Measurements from ENCODE around the gene PPIL1. TPM values are rescaled to one million over a fixed set of nuclear protein-coding genes. Genes with fewer than 3 reads are reported as not detected.

Gene PPIL1
- total RNA-seq, 3 donors from 2014 or later, result 7.2 to 14.2 (median 10.5) TPM

DNA sequence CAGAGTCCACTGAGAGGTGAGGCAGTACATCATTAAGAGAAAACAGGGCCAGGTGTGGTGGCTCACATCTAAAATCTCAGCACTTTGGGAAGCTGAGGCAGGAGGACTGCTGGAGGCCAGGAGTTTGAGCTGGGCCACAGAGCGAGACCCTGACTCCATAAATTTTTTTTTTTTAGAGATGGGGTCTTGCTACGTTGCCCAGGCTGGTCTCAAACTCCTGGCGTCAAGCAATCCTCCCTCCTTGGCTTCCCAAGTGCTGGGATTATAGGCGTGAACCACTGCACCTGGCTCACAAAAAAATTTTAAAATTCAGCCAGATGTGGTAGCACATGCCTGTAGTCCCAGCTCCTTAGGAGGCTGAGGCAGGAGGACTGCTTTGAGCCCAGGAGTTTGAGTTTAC, 17.3 kb downstream of the PPIL1 start:
- ATAC-seq (no peak), DNase-seq (no peak)
- no peaks in the 10 kb centered on the region for H3K9me3 ChIP-seq
- H3K36me3 ChIP-seq (ENCODE audit: low read depth), result no peaks in the 10 kb centered on the region
- no peaks in the 10 kb centered on the region for H3K4me1 ChIP-seq (ENCODE audit: low read depth)
- TF ChIP-seq, protein P1, sequence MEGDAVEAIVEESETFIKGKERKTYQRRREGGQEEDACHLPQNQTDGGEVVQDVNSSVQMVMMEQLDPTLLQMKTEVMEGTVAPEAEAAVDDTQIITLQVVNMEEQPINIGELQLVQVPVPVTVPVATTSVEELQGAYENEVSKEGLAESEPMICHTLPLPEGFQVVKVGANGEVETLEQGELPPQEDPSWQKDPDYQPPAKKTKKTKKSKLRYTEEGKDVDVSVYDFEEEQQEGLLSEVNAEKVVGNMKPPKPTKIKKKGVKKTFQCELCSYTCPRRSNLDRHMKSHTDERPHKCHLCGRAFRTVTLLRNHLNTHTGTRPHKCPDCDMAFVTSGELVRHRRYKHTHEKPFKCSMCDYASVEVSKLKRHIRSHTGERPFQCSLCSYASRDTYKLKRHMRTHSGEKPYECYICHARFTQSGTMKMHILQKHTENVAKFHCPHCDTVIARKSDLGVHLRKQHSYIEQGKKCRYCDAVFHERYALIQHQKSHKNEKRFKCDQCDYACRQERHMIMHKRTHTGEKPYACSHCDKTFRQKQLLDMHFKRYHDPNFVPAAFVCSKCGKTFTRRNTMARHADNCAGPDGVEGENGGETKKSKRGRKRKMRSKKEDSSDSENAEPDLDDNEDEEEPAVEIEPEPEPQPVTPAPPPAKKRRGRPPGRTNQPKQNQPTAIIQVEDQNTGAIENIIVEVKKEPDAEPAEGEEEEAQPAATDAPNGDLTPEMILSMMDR (IDR thresholded peaks at IDR 0.05), result no peak
- intact Hi-C loops (cut with DNase I, micrococcal nuclease), result loop anchor here in 1 of 2 donors (10.0 kb wide), 2 partner anchors 83 to 243 kb away; no protein-coding TSS in a partner anchor
- no peak overlapping the region for H3K4me3 ChIP-seq

DNA sequence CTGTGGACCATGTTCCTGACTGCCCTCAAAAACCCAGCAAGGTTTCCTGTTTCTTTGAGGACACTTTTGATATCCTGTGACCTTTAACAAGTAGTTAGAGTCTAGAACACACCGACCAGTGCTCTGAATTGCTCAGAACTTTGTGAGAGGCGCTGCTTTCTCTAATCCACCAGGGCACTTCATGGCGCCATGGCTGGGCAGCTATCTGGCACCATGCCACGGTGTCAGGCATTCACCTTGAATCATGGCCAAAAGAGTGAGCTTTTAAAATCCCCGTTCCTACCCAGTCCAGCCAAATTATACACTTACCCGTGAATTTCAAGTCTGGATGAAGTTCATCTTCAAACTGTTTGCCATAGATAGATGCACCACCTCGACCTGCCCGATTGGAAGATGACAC, 18.3 kb downstream of the PPIL1 start:
- ATAC-seq (no peak), DNase-seq (no peak)
- H3K4me3 ChIP-seq, result no peak overlapping the region
- TF ChIP-seq, protein P1 (IDR thresholded peaks at IDR 0.05), result no peak
- H3K9me3 ChIP-seq, result no peaks in the 10 kb centered on the region
- H3K36me3 ChIP-seq (ENCODE audit: low read depth), result no peaks in the 10 kb centered on the region
- no peaks in the 10 kb centered on the region for H3K4me1 ChIP-seq (ENCODE audit: low read depth)
- intact Hi-C loops (cut with DNase I, micrococcal nuclease), result loop anchor here in 1 of 2 donors (10.0 kb wide), 2 partner anchors 81 to 241 kb away; no protein-coding TSS in a partner anchor

DNA sequence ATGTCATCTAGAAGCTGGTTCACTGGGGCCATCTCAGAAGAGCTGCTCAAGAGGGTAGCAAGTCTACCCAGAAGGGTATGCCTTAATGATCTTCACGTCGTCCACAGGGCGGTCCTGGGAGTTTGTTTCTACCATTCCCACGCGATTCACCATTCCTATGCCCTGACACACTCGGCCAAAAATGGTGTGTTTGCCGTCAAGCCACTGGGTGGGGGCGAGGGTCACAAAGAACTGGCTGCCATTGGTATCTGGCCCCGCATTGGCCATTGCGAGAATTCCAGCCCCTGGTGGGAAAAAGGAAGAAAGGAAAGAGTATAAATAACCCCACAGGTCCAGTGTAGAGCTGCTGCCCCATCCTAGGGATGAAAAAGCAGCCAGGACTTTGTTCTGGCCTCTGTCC, 18.9 kb downstream of the PPIL1 start:
- TF ChIP-seq, protein P1 (IDR thresholded peaks at IDR 0.05), result no peak
- DNase-seq, result no peak
- H3K36me3 ChIP-seq (ENCODE audit: low read depth), result no peaks in the 10 kb centered on the region
- ATAC-seq, result no peak
- no peaks in the 10 kb centered on the region for H3K4me1 ChIP-seq (ENCODE audit: low read depth)
- H3K4me3 ChIP-seq, result no peak overlapping the region
- intact Hi-C loops (cut with DNase I, micrococcal nuclease), result loop anchor here in 1 of 2 donors (10.0 kb wide), 2 partner anchors 81 to 241 kb away; no protein-coding TSS in a partner anchor
- H3K9me3 ChIP-seq, result peaks cover 2% of the 10 kb centered on the region

DNA sequence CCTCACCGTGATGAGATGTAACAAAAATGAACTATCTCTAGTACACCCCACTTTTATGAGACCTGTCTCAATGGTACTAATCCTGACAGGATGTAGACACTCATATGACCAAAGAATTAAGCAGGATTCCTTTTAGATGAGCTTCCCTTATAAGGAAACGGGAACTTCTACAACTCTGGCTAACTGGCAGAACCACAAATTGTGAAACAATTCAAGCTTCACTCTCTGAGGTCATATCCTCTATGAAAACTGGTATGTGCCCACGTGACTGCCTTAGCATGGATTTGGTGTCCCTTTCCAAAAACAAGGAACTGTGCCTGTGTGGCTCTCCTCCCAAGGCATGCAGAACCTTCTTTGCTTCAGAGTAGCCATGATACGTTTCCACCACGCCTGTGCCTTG, 21.3 kb downstream of the PPIL1 start:
- TF ChIP-seq, protein P1 (IDR thresholded peaks at IDR 0.05), result no peak
- Histone ChIP-seq H3K9me3 (peaks cover 2% of the 10 kb centered on the region), H3K4me3 (no peak overlapping the region), H3K36me3 (ENCODE audit: low read depth) (no peaks in the 10 kb centered on the region), H3K4me1 (ENCODE audit: low read depth) (peaks cover 5% of the 10 kb centered on the region)
- intact Hi-C loops (cut with DNase I, micrococcal nuclease), result loop anchor here (5.0 to 10.0 kb wide), 3 partner anchors 79 to 239 kb away; no protein-coding TSS in a partner anchor
- no peak for ATAC-seq
- peak in 1 of 3 donors; percentile 29 for DNase-seq

DNA sequence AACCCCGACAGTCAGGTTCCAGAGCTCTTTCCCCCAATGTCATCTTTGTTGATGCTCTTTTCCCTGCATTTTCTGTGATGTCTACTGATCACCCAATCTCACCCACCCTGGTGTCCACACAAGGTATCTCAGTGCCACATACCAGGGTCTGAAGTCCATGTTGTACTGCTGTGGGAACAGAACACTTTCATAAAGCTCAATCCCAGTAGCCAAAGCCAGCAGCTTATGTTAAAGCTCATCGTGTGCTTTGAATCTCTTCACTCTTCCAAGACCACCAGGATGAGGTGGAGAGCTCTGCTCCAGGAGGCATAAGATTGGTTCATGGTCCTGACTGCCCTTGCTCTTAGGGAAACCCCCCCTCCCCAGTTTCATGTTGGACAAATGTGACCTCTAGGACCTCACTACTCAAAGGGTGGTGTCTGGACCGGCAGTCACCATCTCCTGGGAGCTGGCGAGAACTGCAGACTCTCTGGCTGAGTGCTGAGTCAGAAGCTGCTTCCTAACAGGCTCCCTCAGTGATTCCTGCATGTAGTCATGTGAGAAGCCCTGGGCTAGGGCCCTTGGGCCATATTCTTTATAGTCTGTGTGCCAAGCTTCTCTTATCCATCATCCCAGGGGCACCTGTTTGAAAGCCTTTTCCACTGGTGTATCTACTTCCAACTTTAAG, 22.0 kb downstream of the PPIL1 start:
- Histone ChIP-seq H3K4me1 (ENCODE audit: low read depth) (peaks cover 5% of the 10 kb centered on the region), H3K36me3 (ENCODE audit: low read depth) (no peaks in the 10 kb centered on the region), H3K9me3 (peaks cover 2% of the 10 kb centered on the region), H3K4me3 (no peak overlapping the region)
- no peak for DNase-seq
- TF ChIP-seq, protein P1 (IDR thresholded peaks at IDR 0.05), result no peak
- no peak for ATAC-seq
- intact Hi-C loops (cut with DNase I, micrococcal nuclease), result loop anchor here (5.0 to 10.0 kb wide), 3 partner anchors 78 to 238 kb away; no protein-coding TSS in a partner anchor
